Mammary epithelial cell (primary cell): ENCODE data around the gene AIG1.

Source experiments
- CTCF ChIP-seq, 2 donors: IDR thresholded peaks in 1 of 2; conservative IDR thresholded peaks in 1 of 2; 2 replicates each; pipeline ENCODE4 v1.5.1; 2011 to 2012; ENCODE audit warnings: inconsistent platforms in 2 of 2, low read length in 2 of 2, mild to moderate bottlenecking in 2 of 2, control low read depth in 1 of 2, low read depth in 1 of 2; ENCODE audit not compliant: insufficient read depth in 1 of 2; ENCODE audit errors: extremely low read depth in 1 of 2
- EZH2 ChIP-seq: IDR thresholded peaks from 2 replicates; pipeline ENCODE4 v1.6.1; 2012; ENCODE audit warnings: low read length, inconsistent platforms, borderline replicate concordance

- TF ChIP-seq CTCF (conservative IDR thresholded peaks at IDR 0.05 in 1 of 2, IDR thresholded peaks at IDR 0.05 in 1 of 2; ENCODE audit: extremely low read depth in 1 of 2, insufficient read depth in 1 of 2, low read depth in 1 of 2, low read length in 2 of 2) (no peak), EZH2 (no peak)
Measured at GRCh38 chr6:143125455-143125854, 64.8 kb downstream of the AIG1 start.
